ENCODE data around the gene DUSP5.
A peak's percentile ranks its signal among the peaks of the same experiment; 100 is the strongest.

DUSP5 gene

DNA sequence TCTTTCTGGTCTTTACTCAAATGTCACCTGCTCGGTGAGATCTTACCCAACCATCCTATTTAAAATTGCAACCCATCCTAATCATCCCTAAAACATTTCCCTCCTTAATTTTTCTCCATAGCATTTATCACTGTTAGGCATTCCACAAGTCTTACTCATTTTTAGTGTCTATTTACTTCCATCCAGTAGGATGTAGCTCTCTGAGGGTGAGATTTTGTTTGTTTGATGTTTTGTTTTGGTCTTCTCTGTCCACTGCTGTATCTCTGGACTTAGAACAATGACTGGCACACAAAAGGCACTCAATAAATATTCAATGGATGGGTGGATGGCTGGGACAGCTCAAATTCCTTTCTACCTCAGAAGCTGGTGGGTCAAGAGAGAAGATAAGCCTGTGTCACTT lies 15.8 kb upstream of the DUSP5 start:
- no peak for DNase-seq

DNA sequence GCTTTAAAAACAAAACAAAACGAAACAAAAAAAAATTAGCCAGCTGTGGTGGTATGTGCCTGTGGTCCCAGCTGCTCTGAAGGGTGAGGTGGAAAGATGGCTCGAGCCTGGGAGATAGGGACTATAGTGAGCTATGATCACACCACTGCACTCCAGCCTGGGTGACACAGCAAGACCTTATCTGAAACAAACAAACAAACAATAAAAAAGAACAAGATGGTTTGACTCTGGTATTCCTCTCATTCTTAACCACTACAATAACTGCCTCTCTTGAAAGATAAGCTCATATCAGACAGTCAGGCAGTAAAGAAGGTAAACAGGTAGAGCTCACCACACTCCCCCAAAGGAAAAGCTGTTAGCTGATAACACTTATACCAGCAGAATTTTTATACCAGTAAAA lies 14.1 kb upstream of the DUSP5 start:
- DNase-seq = no peak

DNA sequence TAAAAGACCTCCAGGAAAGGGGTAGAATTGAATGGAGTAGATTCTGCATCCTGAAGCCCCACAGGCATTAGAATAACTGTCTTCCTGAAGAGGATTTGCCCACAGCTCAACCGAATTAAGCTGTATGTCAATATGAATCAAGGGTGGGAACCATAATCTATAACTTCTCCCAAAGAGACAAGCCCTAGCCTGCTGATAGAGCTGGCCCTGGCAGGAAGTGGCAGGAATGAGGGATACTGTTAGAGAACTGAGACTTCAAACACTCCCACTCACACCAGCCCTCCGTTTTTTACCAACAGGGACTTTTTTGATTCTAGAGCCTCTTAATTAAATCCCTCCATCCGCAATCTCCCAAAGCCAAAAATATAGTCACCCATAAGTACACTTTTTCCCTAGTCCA lies 12.2 kb upstream of the DUSP5 start:
- no peak for DNase-seq

DNA sequence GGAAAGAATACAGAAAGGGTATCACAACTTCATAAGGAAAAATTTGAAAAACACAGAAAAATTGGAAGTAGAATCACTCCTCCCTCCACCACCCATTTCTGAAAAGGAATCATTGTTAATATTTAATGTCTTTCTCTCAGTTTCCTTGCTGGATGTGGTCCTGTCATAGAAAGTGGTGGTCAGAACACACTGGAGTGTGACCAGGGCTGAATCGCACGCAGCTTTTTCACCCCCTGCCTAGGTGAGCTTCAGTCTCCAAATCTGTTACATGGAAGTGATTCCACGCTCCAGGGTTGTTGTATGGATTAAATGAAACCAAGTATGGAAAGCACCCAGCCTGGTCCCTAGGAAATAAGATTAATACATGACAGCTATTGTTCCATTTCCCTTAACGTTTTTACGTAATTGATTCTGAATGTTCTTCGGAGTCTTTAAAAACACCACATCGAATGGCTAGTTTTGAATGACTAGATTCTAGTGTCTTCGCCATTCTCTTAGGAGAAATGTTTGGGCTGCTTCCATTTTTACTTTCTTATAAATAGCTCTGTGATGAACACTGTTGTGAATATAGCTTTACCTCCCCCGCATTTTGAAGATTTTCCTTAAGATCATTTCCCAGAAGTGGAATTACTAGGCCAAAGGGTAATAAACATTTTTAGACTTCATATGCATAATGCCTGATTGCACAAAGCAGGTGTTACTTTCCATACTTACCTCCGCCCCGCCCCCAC lies 10.9 kb upstream of the DUSP5 start:
- no peak for DNase-seq

DNA sequence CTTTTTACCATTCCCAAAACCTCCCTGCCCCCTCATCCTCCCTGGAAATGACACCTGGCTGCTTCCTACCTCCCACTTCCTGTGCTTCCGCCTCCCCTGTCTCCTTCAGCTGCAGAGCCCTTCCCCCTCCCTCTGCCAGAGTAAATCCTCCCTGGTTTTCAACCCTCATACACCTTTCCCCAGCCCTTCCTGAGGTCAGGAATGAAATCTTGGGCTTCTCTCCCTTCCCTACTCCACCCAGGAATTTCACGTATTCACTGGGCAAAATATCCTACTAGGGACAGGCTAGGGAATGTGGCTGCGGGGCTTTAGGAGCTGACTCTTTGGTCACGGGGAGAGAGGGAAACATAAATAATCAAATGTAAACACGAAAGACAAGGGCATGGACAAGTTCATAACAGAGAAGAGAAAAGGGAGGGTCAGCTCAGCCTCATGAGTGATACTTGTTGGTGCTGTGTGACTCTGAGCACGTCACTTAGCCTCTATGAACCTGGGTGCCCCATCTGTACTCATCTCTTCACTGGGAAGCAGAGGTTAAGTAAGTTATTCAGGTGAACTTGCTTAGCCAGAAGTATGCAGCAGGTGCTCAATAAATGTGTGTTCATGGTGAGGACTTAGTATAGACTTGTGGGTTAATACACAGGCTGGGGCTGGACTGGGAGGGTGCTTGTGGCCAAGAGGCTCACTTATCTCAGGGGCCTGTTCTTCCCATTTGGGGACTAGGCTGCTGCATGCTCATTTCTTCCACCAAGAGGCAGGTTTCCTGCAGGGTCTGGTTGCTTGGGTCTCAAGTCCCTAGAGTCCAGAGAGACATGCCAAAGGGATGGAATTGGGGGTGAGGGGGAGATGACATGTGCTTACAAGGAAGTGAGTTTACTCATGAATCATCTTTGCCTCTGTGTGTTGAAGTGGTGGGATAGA lies 10.0 kb upstream of the DUSP5 start:
- DNase-seq = no peak

DNA sequence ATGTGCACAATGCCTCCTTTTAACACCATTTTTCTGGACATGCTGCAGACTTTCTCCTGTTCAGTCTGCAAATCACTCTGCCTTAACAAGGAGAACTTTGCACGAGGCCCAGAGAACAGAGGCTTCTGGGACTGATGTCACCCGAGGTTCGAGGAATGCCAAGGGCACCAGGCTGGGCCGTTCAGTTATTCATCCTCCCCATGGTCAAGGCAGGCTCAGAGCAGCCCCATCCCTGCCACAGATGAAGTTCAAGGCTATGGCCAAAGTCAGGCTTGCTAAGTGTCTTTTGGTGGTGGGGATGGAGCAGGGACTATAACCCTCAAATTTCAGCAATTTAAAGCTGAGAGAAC lies 9.4 kb upstream of the DUSP5 start:
- DNase-seq = no peak

DNA sequence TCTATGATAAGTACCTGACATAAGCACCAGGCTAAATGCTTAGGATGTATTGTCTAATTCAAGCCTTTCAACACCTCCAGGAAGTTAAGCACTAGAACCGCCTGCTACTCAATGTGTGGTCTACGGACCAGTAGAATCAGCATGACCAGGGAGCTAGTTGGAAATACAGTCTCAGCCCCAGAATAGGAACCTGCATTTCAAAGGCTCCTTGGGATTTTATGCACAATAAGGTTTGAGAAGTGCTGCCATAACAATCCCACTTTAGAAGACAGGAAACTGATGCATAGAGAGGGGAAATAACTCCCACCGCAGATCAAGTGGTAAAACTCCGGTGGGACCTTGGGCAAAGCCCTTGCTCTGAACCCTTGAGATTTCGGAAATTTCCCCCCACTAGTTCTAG lies 8.8 kb upstream of the DUSP5 start:
- no peak for DNase-seq

DNA sequence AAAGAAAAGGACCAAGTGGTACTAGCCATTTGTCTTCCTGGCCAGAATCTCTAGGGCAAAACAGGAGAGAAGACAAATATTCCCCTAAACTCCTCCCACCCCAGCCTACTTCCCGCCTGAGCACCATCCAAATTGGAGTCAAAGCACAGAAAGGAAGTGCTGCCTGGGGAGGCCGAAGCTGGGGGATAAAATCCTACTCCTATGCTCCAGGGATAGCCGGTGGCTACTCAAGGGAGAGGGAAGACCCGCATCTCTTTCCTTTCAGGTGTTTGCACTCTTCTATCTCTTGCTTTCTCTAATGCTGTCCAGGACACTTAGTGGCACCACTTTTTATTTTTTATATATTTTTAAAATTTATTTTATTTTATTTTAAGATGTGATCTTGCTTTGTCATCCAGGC lies 7.1 kb upstream of the DUSP5 start:
- DNase-seq = no peak

DNA sequence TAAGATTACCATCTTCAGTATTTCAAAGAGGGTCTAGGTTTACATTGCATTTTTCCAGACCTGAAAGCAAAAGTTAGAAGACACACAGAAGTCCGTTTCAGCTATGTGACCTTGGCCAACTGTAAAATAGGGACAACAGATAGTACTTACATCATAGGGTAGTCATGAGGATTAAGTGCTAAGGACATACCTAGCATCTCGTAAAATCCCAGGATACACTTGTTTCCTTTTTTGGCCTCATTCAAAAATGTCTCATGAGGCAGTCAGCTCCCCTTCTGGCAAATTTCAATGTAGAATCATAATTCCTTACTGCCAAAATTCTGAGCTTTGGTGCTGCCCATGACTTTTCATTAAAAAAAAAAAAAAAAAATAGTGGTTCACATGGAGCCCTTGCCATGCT lies 6.4 kb upstream of the DUSP5 start:
- DNase-seq = no peak

DNA sequence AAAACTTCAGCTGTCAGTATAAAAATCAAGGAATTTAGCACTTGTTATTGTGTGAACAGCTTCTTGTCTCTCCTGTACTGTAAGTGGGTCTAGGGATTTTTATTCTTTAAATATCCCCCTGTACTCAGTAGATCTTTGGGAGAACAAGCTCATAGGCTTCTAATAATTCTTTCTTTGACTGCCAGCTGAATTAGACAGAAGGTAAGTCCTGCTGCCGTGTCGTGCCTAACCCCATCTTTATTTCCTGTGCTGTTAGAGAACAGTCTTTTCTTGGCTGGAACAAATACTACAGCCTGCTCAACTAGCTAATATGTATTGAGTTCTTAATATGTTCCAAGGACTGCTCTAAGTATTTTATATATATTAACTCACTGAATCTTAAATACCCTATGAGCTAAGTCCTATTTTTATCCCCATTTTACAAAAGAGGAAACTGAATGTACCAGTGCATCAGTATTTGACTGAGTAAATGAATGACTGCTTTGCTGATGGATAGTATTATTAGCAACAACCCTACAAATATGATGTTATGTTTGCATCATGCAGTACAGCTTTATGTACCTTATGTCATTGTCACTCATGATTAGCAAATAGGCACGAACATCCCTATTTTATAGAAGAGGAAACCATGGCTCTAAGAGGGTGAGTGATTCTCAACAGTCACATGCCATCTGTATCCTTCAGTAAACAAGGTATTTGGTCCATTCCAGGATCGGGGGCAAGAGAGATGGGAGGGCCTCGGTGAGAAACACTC lies 5.5 kb upstream of the DUSP5 start:
- no peak for DNase-seq

DNA sequence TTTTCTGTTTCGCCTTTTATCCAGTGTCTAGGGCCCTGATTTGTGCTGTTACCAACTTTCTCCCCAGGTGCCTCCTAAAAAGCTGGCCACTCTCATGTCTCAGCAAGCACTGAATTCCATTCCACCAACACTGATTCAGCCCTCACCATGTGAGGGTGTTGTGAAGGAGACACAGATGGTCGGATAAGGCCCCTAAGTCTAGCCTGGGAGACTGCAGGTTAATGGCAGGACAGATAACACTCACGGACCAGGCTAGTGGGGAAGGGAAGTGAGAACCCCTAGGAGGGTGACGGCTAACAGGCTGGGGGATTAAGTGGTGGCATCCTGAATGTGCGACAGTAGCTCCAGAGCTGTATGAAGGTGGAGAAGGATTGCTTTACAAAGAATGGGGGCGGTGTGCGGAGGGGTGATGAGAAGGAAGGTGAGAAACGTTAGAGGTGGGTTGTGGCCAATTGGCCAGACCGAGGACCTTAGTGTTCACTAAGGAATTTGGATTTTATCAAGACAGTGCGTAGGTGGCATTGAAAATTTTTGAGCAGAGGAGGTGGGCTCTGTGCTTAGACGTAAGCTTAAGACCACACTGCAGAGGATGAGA lies 3.8 kb upstream of the DUSP5 start:
- DNase-seq = no peak

DNA sequence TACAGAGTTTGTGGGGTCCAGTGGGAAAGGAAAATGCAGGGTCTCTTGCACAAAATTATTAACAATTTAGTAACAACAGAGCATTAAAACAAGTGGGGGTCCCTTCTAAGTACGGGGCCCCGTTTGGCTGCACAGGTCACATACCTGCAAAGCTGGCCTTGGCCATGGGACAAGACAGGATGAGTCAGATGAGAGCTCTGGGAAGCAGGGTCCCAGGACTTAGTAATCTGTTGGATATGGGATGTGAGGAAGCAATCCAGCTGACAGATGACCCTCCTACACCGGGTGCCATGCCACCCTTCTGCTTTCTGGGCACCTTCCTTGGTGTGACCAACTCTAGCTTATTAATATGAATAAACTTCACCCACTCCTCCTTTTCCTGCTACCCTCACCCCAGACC lies 3.2 kb upstream of the DUSP5 start:
- DNase-seq = no peak

DNA sequence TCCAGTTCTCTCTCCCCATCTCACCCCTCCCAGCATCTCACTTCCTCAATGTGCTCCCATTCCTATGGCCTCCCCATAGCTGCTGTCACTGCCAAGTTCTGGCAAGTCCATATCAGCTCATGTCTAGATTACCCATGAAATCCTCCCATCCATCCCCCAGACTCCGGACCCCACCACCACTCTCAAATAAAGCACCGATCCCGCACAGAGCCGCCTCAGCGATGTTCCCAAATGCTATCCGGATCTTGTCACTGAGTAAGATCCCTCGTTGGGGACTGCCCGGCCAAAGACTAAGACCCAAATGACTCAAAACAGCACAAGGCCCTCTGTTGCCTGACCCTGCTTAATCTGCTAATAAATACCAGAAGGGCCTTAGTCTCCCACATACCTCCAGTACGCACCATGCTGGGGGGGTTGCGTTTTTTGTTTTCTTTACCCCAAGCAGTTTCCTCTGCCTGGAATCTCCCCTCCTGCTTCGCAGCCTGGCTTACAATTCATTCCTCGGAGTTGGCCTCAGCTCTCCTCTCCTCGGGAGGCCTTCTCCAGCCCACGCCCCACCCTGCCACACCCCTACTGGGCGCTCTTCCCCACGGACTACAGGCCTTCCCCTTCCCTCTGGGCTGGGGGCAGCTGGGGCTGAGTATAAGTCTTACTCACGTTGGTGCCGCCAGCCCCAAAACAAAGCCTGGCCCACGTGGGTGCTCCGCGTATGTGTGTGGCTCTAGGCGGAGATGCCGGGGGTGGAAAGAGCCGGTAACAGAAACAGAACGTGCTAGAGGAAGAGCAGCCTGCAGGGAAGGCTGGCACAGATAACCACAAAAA lies 1.8 kb upstream of the DUSP5 start:
- peak; percentile 57 for DNase-seq

DNA sequence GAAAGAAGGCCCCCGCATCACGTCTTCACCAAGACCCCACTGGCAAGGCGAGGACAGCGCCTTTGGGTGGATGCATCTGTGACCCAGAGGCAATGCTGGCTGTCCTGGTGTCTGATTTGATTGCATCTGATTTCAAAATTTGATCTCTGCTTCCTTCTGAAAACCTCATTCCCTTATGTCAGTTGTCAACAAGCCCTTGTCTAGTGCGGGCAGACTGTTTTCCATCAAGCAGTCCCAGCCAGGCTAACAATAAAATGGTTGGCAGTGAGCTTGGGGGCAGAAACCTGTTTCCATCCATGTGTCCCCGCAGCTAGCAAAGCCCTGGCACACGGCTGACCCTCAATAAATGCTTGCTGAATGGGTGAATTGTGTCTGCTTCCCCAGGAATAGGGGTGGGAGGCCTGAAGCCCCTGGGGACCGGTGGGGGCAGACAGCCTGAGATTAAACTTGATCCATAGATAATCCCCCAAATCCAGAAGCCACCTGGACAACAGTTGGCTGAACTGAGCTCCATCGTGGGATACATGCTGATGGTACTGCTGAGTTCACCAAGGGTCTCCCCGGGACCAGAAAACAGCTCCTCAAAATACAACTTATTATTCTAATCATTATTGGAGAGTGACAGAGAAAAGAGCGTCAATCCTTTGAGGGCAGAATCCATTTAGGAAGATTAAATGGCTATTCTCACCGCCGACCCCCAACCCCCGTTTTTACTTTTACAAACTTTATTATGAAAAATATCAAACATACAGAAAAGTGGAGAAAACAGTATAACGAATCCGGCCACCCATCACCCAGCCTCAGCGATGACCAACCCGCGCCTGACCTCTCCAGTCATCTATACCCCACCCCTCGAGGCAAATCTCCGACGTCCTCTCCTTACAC lies 912 bp upstream of the DUSP5 start:
- no peak for DNase-seq

DNA sequence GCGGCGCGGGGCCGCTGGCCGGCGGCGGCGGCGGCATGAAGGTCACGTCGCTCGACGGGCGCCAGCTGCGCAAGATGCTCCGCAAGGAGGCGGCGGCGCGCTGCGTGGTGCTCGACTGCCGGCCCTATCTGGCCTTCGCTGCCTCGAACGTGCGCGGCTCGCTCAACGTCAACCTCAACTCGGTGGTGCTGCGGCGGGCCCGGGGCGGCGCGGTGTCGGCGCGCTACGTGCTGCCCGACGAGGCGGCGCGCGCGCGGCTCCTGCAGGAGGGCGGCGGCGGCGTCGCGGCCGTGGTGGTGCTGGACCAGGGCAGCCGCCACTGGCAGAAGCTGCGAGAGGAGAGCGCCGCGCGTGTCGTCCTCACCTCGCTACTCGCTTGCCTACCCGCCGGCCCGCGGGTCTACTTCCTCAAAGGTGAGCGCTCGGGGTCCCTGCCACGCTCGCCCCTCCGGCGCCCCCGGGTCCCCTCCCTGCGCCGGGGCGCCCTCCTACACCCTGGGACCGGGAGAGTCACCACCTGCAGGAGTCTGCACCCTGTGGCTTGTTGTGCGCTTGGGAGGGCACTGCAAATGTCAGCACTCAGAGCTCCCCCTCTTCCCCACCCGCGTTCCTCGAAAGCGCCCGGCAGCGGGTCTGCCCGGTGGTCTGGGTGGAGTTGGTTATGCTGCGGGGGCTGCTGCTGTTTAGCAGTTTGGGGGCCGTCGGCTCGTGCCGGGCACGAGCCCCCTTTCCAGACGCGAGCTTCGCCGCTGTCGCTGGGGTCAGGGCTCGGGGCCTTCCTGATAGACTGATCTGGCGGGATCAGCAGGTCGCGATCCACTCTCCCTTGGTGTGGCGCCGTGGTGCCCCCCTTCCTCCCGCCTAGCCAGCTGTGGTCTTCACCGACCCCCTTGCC lies 627 bp downstream of the DUSP5 start:
- DNase-seq = peak; percentile 64

DNA sequence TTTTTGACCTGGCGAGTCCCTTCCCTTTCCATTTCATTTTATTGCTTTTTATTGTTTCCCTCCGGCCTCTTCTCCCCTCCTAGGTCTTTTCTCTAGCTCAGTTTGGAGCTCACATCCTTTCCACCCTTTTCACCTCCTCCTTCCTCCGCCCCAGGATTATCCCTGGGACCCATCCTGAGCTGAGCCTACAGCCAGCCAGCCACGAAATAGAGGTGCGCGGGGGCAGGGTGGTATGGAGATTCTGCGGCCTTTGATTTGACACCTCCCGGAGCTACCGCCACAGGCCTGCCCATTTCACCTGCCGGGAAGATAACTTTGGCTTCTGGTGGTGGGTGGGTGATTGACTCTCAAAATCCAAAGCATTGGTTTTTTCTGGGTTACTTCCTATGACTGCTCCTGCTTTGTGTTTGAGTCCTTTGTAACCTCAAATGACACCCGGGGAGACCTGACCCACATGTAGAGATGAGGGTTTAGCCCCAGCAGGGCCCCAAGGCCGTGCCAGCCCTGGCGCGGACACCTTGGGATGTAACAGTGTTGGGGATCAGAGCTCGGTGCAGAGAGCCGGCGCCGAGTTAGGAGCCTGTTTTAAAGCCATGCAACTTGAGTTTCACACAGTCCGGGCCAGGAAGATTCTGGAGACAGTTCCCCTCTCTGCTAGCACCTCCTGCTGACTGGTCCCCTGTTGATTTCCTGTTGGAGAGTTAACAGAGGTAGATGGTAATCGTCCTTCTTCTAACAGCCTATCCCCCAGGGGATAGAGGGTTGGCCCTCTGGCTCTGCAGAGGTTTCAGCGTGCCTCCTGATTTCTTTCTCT lies 1.5 kb downstream of the DUSP5 start:
- DNase-seq = peak; percentile 73

DNA sequence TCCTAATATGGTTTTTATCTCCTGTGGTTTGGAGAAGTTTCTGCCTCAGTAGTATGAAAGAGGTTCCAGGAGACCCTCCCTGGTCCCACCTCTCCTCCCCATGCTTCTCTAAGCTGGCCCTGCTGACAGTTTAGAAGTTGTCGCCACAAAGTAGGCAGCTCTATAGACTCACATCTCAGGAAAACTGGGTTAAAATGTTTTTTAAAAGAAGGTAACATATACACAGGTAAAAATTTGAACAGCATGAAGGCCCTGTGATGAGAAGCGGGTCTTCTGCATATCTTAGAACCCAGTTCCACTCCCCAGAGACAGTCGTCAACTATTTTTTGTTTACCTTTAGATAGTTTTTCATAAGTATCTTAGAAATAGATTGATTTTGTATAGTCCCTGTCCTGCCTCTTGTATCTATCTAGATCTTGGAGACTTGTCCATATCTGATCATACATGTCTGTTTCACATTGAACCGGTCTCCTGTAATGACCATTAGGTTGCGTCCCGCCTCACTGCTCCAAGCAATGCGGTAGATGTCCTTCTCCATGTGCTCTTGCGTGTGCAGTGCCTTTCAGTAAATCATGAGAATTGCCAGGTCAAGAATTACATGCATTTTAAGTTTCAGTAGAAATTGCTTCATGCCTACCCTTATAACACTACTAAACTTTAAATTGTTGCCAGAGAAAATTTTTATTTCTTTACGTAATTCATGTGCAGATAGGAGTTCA lies 2.2 kb downstream of the DUSP5 start:
- DNase-seq = no peak

DNA sequence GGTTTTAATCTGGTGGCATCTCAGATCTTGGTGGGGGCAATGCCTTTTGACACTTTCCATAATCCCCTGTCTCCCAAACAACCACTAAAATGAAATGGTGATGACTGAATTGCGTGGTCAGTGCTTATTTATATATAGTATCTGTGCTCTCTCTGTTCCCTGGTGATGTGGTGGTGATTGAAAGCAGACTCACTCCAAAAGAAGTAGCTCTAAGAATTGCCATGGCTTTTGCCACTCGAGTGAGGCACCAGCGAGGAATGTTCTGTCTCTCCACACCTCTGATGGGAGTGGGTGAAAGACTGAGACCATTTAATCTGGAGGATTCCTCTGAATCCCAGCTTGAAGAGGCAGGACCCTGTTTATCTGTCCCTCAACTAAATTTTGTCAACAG lies 2.8 kb downstream of the DUSP5 start:
- no peak for DNase-seq

Data from activated CD4-positive, alpha-beta T cell treated with anti-CD3 and anti-CD28 coated beads, Interleukin-2, amount 50 U/mL, for 16 hours (primary cell).